GM18519 (cell line): Measurements from ENCODE around the gene ARF3.

Experiments used
- ATAC-seq: cut with Tn5 transposase; IDR thresholded peaks from one replicate; pipeline ENCODE4 v1.9.1; 2021; ENCODE audit warnings: mild to moderate bottlenecking, moderate library complexity; ENCODE audit not compliant: unreplicated experiment, low FRiP score

The ARF3 gene

DNA sequence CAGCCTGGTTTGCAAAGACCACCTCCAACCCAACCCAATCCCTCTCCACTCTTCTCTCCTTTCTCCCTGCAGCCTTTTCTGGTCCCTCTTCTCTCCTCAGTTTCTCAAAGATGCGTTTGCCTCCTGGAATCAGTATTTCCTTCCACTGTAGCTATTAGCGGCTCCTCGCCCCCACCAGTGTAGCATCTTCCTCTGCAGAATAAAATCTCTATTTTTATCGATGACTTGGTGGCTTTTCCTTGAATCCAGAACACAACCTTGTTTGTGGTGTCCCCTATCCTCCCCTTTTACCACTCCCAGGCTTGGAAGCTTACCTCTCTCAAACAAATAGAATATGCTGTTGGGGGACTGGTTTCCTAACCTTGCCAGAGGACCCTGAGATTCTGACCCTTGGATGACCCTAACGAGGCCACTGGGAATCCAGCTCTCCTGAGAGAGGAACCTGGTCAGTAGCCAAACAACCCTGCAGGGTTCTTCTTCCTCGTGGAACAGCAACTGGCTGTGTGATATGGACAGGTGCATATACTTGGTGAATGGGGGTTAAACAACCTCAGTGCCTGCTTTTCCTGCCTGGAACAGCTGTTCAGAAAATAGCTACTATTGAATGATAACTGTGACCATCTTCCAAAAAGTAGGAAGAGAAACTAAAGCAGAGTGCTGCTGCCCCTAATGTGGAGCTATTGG, 25.3 kb upstream of the ARF3 start:
- no peak for ATAC-seq

DNA sequence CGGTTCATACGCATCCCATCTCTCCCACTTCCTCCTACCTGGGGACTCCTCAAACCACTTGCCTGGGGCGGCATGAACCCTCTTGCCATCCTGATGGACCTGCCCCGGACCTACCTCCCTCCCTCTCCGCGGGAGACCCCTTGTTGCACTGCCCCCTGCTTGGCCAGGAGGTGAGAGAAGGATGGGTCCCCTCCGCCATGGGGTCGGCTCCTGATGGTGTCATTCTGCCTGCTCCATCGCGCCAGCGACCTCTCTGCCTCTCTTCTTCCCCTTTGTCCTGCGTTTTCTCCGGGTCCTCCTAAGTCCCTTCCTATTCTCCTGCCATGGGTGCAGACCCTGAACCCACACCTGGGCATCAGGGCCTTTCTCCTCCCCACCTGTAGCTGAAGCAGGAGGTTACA, 24.5 kb upstream of the ARF3 start:
- ATAC-seq: no peak

DNA sequence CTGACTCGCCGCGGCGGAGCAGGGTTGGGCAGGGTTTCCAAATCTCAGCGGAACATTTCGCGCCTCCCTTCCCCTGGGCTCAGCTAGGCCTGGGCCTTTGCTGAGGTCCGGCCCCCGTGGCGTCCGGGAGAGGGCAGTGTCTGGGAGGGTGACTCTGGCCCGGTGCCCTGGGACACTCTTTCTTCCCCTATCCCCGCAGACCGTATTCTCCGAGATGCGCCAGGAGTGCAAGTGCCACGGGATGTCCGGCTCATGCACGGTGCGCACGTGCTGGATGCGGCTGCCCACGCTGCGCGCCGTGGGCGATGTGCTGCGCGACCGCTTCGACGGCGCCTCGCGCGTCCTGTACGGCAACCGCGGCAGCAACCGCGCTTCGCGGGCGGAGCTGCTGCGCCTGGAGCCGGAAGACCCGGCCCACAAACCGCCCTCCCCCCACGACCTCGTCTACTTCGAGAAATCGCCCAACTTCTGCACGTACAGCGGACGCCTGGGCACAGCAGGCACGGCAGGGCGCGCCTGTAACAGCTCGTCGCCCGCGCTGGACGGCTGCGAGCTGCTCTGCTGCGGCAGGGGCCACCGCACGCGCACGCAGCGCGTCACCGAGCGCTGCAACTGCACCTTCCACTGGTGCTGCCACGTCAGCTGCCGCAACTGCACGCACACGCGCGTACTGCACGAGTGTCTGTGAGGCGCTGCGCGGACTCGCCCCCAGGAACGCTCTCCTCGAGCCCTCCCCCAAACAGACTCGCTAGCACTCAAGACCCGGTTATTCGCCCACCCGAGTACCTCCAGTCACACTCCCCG, 23.9 kb upstream of the ARF3 start:
- ATAC-seq: no peak

DNA sequence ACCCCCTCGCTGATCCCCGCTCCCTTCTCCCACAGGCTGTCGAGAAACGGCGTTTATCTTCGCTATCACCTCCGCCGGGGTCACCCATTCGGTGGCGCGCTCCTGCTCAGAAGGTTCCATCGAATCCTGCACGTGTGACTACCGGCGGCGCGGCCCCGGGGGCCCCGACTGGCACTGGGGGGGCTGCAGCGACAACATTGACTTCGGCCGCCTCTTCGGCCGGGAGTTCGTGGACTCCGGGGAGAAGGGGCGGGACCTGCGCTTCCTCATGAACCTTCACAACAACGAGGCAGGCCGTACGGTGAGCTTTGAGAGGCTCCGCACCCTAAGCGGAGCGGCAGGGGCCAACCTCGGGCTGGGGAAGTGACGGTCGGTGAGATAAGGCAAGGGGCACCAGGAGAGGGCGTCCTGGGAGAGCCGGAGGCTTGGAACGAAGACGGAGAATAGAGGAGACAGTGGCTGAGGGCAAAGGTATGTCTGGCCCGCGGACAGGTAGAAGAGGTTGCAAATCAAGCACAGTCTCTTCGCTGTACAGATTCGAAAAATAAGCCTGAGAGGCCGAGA, 23.2 kb upstream of the ARF3 start:
- no peak for ATAC-seq

DNA sequence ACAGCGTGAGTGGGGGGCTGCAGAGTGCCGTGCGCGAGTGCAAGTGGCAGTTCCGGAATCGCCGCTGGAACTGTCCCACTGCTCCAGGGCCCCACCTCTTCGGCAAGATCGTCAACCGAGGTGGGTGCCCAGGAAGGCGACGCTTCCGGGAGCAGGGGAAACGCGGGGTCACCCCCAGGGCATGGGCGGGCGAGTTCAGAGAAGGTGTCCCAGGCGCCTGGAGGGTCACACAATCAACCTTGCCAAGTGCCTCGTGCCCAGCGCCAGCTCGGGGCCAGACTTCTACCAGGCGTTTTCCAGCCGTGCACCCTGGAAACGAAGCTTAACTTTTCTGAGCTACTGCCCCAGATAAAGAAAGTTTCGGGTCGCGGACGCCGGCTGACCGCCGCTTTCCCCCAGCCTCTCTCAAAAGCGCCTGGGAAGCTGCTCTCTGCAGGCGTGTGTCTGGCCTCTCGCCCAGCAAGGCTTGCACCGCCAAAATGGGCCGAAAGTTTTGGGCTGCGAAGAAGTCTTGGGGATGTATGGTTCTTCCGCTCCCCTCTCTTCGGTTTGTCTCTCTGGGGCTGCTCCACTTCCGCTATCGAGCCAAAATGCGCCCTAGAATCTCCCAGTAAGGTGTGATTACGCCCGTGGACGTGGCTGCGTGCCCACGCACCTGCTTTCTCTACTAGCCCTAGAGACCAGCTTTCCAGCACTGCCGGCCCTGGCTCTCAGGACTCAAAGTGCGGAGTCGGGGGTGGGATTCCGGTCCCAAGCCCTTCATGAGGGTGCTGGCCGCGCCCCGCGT, 22.5 kb upstream of the ARF3 start:
- no peak for ATAC-seq

DNA sequence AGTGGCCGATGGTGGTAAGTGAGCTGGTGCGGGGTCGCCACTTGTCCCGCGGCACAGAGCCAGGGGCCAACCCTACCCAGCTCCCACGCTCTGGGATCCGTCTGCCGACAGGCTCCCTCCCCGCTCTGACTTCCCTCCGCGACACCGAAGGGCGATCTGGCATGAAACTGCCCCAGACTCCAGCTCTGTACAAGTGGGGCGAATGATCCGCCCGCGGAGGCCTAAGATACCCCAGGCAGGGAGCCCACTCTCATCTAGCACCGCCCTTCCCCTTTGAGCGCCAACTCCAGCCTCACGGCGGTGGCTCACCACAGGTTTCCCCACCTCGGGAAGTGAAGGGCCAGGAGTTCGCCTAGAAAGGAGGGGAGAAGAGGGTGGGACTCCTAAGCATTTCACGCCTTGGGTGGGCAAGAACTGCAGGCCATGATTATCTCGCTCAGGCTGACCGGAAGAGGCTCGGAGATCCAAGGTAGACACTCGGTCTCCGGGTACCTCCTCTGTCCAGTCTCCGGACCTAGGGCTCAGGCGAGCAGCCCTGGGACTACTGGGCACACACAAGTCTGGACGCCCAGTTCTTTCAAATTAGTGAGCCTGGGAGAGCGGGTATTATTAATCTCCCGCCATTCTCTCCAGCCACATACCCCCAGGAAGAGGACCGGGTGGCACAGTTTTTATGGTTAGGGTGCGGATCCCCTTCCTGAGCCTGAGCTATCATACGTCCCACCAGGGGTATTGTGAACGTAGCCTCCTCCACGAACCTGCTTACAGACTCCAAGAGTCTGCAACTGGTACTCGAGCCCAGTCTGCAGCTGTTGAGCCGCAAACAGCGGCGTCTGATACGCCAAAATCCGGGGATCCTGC, 21.7 kb upstream of the ARF3 start:
- no peak for ATAC-seq

DNA sequence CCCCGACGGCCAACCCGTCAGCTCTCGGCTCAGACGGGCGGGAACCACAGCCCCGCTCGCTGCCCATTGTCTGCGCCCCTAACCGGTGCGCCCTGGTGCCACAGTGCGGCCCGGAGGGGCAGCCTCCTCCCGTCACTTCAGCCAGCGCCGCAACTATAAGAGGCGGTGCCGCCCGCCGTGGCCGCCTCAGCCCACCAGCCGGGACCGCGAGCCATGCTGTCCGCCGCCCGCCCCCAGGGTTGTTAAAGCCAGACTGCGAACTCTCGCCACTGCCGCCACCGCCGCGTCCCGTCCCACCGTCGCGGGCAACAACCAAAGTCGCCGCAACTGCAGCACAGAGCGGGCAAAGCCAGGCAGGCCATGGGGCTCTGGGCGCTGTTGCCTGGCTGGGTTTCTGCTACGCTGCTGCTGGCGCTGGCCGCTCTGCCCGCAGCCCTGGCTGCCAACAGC, 21.0 kb upstream of the ARF3 start, which contains the start of gene WNT1:
TSS of gene WNT1 (plus strand) at position 32 of the 450 bp plus-strand sequence. CDS start at position 361, 329 bp downstream.
- ATAC-seq: no peak

DNA sequence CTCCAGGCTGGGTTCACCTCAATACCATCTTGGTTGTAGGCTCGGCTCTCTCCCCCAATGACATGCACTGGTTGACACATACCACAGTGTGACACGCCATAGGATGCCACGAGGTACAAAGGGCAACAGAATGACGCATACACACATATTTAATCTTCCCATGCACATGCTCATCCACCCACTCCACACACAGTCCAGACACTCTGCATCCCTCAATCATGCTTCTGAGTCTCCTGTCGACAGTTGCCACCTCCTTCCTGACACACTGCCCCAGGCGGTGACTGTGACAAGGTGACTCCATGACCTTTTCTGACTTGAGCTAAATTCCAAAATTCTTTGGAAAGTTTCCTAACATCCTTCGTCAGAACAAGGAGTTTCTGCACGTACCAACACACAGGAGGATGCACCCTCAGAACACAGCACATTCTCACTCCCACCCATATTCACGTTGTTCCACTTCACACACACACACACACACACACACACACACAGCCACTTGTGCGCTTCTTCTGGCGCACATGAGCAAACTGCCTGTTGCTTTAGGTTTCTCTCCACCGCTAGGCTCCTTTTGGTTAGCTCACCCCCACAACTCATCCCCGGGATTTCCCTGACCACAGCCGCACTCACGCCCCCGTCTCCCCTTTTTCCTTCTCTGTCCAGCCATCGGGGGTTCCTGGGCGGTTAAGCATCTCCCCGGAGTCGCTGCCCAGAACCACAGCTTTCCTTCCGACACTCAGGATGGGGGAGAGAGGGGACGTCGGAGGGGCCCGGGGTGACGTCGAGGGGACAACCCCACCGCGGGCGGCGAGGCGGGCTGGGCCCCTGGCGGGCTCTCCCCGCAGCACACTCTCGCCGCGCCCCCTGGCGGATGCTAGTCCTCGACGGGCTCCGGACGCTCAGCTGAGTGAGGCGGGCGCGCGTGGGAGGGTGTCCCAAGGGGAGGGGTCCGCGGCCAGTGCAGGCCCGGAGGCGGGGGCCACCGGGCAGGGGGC, 20.3 kb upstream of the ARF3 start:
- ATAC-seq: no peak

DNA sequence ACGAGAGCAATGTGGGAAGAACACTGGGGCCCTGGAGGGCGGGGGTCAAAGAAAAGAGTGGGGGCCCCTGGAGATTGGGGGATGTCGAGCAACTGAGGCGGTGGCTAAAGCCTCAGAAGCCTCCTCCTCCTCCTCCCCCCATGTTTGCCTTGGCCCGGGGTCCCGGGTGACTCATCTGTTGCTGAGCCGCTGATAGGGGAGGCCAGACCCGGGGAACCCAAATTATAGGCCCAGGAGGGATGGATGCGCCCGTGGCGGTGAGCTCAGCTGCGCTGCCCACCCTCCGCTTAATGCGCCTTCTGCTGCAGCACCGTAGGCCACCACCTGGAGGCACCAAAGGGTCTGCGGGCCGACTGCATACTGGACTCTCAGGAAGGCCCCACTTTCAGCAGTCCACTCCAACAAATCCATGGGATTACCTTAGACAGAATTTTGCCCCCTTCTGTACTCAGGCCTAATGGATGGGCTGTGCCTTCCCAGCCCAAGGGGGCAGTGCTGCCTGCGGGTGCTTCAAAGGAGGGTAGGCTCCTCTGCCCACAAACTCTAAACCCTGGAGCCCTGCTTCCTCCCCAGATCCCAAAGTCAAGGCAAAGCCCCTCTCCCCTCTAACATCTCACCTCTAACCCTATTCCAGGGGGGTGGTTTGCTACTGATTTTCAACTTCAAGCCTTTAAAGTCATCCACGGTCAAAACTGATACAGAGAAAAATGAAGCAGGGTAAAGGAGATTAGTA, 16.8 kb upstream of the ARF3 start:
- ATAC-seq: no peak

DNA sequence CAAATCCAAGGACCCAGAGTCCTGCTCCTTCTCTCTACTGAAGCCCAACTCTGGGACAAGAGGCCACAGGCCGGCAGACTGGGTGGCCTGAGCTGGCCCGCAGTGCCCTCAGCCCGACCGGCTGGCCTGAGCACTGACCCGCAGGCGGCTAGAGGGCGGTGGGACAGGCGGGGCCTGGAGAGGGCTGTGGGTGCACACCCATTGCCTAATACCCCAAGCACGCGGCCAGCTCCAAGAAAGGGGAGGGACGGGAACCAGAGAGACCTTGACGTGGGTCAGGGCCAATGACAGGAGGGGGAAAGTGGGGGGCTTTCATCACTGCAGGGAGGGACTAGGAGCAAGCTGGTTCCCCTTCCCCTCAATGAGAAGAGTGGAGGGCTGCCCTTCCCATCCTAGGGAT, 16.2 kb upstream of the ARF3 start:
- no peak for ATAC-seq

DNA sequence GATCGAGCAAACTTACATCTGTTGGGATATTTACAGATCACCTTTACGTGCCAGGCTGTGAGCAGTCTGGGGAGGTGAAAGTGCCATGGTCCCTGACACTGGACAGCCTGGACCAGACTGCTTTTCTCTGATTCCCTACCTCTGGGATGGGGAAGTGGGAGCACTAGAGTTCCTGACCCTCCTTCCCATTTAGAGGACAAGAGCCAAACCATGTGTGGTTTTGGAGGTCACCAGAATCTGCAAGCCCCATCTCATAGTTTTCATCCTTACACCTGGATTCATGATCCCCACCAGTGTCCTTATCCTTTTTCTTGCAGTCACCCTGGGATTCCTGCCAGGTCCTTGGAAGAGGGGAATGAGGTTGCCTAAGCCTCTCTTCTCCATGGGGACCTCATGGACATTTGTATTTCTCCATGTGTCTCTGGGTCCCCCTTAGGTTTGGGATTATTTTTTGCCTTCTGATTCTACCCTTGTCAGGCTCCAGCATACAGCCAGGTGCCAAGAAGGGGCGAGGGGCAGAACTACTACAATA, 15.7 kb upstream of the ARF3 start:
- no peak for ATAC-seq

DNA sequence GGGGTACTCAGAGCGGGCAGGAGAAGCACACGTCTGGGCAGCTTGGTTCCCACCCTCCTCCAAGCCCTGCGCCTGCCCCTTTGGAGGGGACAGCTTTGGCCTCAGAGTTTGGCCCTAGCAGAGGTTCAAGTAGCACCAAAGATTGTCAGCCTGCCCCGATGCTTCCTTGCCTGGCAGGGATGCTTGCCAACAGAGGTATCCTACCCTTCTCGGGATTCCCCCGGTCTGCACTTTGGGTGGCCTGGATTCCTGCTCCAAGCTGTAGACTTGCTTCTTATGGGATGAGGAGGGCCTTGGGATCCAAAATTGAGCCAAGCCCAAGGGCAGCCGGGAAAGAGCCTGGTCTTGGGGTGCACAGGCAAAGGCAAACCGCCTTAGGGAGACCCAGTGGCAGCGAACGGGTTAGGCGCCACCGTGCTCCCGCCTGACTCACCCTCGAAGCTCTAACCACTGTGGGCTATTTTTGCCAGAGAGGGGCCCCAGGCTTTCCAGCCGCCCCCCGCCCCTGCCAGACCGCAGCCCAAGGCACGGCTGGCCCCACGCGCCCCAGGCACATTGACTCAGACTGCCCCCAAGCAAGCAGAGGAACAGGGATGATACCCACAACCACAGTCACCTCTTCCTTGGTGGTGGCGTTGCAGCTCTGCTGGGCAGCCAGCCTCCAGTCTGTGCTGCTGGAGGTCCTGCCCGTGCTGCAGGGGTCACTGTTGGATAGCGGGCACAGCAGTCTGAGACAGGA, 15.1 kb upstream of the ARF3 start:
- no peak for ATAC-seq

DNA sequence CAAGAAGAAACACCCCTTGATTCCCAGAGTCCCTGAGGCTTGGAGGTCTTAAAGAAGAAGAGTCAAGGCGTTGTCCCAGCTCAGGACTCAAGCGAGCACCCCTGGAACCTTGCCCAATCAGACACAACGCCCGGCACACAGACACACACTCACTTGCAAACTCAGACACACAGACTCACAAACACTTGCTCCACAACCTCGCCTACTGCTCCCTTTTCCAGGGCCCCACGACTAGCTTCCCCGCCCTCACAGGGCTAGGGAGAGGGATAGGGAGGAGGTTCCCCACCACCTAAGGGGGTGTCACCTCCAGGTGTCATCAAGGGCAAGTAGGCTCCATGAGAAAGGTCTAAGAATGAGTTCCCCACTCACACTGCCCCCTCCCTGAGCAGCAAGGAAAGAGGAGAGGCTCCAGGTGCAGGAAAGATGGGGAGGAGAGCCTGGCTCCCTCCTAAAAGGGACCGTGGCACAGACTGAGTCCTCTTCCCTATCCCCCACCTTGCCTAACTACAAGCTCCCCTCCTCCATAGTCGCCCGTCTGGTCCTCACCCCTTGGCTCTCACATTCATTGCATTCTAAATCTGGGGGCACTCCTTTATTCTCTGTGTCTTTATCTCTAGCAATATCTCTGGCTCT, 13.5 kb upstream of the ARF3 start:
- ATAC-seq: no peak

DNA sequence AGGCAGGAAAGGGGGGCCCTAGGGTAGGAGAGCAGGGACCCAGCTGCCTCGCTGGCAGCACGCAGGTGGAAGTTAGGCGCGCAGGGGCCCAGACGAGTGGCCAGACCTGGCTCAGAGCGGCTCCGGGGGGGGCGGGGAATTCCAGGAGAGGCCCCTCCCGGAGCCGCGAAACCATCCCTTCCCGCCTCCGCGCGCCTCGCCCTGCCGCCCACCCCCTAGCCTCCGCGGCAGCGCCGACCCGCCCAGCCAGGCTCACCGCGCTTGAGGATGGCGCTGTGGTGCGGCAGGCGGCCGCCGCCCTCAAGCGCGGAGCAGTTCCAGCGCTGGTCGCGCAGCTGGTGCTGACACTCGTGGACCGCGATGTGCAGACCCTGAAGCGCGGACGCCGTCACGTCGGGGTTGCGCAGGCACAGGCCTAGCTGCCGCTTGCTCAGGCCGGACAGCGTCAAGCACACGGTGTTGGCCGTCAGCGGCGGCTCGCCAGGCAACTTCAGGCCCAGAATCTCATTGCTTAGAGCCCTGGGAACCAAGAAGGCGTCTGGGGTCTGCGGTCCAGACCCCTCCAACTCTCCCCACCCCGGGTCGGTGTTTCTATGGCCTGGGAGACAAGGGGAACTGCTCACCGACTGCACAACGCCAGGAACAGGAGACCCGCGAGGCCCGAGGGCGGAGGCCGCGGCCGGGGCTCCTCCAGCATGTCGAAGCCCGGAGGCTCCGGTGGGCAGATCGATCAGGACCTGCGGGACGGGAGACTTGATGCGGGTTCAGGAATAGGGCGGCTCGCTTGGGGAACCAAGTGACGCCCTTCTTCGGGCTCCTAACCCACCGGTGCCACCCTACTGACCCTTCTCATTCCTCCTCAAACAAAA, 12.8 kb upstream of the ARF3 start:
- ATAC-seq: no peak

DNA sequence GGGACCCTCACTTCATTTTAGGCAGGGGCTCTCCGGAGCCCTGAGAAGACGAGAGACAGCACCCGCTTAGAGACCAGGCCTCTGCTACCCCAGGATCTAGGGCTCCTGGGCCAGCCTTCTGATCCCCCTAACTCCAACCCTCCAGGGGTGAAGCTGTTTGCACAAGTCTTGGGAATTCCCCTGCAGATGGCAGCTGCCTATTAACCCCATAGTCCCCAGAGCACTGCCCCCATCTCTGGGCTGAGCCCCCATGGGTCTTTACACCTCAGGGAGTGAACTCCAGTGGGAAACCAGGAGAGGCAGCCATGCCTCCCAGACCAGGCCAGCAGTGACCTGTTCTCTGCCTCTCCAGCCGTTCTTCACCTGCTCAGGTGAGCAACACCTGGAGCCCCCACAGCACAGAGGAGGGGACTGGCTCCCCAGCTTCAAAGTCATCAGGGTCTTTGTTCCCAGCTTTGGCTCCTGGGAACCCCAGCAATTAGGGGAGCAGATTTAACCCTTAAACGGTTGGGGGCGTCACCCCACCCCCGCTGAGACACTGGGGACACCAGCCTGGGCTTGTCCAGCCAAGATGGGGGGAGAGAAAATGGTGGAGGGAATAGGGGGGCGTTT, 12.0 kb upstream of the ARF3 start:
- no peak for ATAC-seq
